ENCODE measurements around the gene DYNC1LI1.

DNA sequence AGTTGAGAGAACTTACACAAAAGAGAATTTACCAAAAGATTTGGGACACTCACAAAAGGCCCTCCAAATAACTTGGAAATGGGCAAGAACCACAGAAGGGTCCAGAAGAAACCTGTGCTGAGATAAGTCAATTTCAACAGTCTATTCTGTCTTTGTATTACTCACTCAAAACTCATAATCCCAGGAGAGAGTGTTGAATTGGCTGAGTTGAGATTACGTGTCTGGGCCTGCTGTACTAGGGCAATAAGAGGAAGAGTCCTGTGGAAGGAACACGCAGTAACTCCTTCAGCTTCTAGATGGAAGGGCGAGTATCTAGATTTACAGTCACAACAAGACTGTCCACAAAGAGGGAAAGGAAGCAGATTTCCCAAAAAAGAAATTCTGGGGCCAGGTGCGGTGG, 42.5 kb upstream of the DYNC1LI1 start:
- TF ChIP-seq ETS1 (IDR thresholded peaks at IDR 0.05) (no peak), EZH2phosphoT487 (IDR thresholded peaks at IDR 0.05; ENCODE audit: unreplicated experiment) (no peak), CREB1 (CRISPR knock-in tag; IDR thresholded peaks at IDR 0.05; ENCODE audit: low read depth) (no peak), POLR2AphosphoS5 (IDR thresholded peaks at IDR 0.05; ENCODE audit: low read depth) (no peak), EZH2 (IDR thresholded peaks at IDR 0.05; ENCODE audit: low read depth, unreplicated experiment) (no peak), STAT1 (IDR thresholded peaks at IDR 0.05; ENCODE audit: unreplicated experiment) (no peak), ZNF331 (CRISPR knock-in tag; IDR thresholded peaks at IDR 0.05; ENCODE audit: low read depth) (no peak), ZNF114 (CRISPR knock-in tag; IDR thresholded peaks at IDR 0.05) (no peak), JUNB (IDR thresholded peaks at IDR 0.05; ENCODE audit: unreplicated experiment) (no peak), NANOG (IDR thresholded peaks at IDR 0.05; ENCODE audit: borderline replicate concordance) (no peak)
- TF ChIP-seq, protein P1, sequence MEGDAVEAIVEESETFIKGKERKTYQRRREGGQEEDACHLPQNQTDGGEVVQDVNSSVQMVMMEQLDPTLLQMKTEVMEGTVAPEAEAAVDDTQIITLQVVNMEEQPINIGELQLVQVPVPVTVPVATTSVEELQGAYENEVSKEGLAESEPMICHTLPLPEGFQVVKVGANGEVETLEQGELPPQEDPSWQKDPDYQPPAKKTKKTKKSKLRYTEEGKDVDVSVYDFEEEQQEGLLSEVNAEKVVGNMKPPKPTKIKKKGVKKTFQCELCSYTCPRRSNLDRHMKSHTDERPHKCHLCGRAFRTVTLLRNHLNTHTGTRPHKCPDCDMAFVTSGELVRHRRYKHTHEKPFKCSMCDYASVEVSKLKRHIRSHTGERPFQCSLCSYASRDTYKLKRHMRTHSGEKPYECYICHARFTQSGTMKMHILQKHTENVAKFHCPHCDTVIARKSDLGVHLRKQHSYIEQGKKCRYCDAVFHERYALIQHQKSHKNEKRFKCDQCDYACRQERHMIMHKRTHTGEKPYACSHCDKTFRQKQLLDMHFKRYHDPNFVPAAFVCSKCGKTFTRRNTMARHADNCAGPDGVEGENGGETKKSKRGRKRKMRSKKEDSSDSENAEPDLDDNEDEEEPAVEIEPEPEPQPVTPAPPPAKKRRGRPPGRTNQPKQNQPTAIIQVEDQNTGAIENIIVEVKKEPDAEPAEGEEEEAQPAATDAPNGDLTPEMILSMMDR (conservative IDR thresholded peaks at IDR 0.05; ENCODE audit: low read depth in 2 of 2) = no peak
- TF ChIP-seq, protein P2, sequence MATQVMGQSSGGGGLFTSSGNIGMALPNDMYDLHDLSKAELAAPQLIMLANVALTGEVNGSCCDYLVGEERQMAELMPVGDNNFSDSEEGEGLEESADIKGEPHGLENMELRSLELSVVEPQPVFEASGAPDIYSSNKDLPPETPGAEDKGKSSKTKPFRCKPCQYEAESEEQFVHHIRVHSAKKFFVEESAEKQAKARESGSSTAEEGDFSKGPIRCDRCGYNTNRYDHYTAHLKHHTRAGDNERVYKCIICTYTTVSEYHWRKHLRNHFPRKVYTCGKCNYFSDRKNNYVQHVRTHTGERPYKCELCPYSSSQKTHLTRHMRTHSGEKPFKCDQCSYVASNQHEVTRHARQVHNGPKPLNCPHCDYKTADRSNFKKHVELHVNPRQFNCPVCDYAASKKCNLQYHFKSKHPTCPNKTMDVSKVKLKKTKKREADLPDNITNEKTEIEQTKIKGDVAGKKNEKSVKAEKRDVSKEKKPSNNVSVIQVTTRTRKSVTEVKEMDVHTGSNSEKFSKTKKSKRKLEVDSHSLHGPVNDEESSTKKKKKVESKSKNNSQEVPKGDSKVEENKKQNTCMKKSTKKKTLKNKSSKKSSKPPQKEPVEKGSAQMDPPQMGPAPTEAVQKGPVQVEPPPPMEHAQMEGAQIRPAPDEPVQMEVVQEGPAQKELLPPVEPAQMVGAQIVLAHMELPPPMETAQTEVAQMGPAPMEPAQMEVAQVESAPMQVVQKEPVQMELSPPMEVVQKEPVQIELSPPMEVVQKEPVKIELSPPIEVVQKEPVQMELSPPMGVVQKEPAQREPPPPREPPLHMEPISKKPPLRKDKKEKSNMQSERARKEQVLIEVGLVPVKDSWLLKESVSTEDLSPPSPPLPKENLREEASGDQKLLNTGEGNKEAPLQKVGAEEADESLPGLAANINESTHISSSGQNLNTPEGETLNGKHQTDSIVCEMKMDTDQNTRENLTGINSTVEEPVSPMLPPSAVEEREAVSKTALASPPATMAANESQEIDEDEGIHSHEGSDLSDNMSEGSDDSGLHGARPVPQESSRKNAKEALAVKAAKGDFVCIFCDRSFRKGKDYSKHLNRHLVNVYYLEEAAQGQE (IDR thresholded peaks at IDR 0.05; ENCODE audit: unreplicated experiment) = no peak
- TF ChIP-seq, protein P3, sequence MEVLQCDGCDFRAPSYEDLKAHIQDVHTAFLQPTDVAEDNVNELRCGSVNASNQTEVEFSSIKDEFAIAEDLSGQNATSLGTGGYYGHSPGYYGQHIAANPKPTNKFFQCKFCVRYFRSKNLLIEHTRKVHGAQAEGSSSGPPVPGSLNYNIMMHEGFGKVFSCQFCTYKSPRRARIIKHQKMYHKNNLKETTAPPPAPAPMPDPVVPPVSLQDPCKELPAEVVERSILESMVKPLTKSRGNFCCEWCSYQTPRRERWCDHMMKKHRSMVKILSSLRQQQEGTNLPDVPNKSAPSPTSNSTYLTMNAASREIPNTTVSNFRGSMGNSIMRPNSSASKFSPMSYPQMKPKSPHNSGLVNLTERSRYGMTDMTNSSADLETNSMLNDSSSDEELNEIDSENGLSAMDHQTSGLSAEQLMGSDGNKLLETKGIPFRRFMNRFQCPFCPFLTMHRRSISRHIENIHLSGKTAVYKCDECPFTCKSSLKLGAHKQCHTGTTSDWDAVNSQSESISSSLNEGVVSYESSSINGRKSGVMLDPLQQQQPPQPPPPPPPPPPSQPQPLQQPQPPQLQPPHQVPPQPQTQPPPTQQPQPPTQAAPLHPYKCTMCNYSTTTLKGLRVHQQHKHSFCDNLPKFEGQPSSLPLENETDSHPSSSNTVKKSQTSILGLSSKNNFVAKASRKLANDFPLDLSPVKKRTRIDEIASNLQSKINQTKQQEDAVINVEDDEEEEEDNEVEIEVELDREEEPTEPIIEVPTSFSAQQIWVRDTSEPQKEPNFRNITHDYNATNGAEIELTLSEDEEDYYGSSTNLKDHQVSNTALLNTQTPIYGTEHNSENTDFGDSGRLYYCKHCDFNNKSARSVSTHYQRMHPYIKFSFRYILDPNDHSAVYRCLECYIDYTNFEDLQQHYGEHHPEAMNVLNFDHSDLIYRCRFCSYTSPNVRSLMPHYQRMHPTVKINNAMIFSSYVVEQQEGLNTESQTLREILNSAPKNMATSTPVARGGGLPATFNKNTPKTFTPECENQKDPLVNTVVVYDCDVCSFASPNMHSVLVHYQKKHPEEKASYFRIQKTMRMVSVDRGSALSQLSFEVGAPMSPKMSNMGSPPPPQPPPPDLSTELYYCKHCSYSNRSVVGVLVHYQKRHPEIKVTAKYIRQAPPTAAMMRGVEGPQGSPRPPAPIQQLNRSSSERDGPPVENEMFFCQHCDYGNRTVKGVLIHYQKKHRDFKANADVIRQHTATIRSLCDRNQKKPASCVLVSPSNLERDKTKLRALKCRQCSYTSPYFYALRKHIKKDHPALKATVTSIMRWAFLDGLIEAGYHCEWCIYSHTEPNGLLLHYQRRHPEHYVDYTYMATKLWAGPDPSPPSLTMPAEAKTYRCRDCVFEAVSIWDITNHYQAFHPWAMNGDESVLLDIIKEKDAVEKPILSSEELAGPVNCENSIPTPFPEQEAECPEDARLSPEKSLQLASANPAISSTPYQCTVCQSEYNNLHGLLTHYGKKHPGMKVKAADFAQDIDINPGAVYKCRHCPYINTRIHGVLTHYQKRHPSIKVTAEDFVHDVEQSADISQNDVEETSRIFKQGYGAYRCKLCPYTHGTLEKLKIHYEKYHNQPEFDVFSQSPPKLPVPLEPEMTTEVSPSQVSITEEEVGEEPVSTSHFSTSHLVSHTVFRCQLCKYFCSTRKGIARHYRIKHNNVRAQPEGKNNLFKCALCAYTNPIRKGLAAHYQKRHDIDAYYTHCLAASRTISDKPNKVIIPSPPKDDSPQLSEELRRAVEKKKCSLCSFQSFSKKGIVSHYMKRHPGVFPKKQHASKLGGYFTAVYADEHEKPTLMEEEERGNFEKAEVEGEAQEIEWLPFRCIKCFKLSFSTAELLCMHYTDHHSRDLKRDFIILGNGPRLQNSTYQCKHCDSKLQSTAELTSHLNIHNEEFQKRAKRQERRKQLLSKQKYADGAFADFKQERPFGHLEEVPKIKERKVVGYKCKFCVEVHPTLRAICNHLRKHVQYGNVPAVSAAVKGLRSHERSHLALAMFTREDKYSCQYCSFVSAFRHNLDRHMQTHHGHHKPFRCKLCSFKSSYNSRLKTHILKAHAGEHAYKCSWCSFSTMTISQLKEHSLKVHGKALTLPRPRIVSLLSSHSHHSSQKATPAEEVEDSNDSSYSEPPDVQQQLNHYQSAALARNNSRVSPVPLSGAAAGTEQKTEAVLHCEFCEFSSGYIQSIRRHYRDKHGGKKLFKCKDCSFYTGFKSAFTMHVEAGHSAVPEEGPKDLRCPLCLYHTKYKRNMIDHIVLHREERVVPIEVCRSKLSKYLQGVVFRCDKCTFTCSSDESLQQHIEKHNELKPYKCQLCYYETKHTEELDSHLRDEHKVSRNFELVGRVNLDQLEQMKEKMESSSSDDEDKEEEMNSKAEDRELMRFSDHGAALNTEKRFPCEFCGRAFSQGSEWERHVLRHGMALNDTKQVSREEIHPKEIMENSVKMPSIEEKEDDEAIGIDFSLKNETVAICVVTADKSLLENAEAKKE (CRISPR knock-in tag; IDR thresholded peaks at IDR 0.05) = no peak

Data from GM23338 (cell line).